GM21390 (cell line): Measurements from ENCODE around the gene EZR.
"Not testable (repeated sequence)": the region's sequence is repeated elsewhere in the genome, so short reads cannot be mapped to it uniquely, and the experiment has no call there.

Source experiments
- ATAC-seq: cut with Tn5 transposase; IDR thresholded peaks from one replicate; pipeline ENCODE4 v1.9.1; 2021; ENCODE audit not compliant: unreplicated experiment

EZR gene

GRCh38 chr6:158843751-158844683 lies 24.8 kb upstream of the EZR start:
- ATAC-seq: no peak

- no peak for ATAC-seq
Observed at GRCh38 chr6:158841358-158841757, 22.2 kb upstream of the EZR start.

- no peak for ATAC-seq
Observed at GRCh38 chr6:158840465-158840864, 21.3 kb upstream of the EZR start.

- no peak for ATAC-seq
Observed at GRCh38 chr6:158839796-158840195, 20.6 kb upstream of the EZR start.

GRCh38 chr6:158838790-158839189 lies 19.6 kb upstream of the EZR start:
- not testable (repeated sequence) for ATAC-seq

- ATAC-seq: no peak
Observed at GRCh38 chr6:158837684-158838625, 18.8 kb upstream of the EZR start.

GRCh38 chr6:158836625-158837311 lies 17.6 kb upstream of the EZR start:
- ATAC-seq: no peak

GRCh38 chr6:158835616-158836221 lies 16.6 kb upstream of the EZR start:
- ATAC-seq: no peak

GRCh38 chr6:158834675-158835385 lies 15.7 kb upstream of the EZR start:
- ATAC-seq: no peak

GRCh38 chr6:158832807-158833206 lies 13.6 kb upstream of the EZR start:
- not testable (repeated sequence) for ATAC-seq

- ATAC-seq: no peak
Observed at GRCh38 chr6:158832026-158832425, 12.9 kb upstream of the EZR start.

- no peak for ATAC-seq
Observed at GRCh38 chr6:158831571-158831970, 12.4 kb upstream of the EZR start.

GRCh38 chr6:158830736-158831135 lies 11.6 kb upstream of the EZR start:
- ATAC-seq: no peak

- no peak for ATAC-seq
Observed at GRCh38 chr6:158828807-158829206, 9.6 kb upstream of the EZR start.

- ATAC-seq: peak; percentile 72
Observed at GRCh38 chr6:158826819-158827501, 7.8 kb upstream of the EZR start.

GRCh38 chr6:158825951-158826306 lies 6.8 kb upstream of the EZR start:
- ATAC-seq: no peak

GRCh38 chr6:158825038-158825950 lies 6.1 kb upstream of the EZR start:
- no peak for ATAC-seq

GRCh38 chr6:158823616-158824015 lies 4.4 kb upstream of the EZR start:
- ATAC-seq: not testable (repeated sequence)
